HepG2 (cell line): ENCODE measurements around the gene PROC. TPM values are rescaled to one million over a fixed set of nuclear protein-coding genes. Genes with fewer than 3 reads are reported as not detected.

ENCODE experiments used
- ARNTL ChIP-seq: sonication (generic); formaldehyde crosslinking; IDR thresholded peaks from 2 replicates; pipeline ENCODE4 v1.4.0; 2020; ENCODE audit warnings: mild to moderate bottlenecking, missing genetic modification reagents
- CTCF ChIP-seq: sonication (generic); formaldehyde crosslinking; IDR thresholded peaks from 2 replicates; pipeline ENCODE4 v1.5.0; 2020; ENCODE audit warnings: mild to moderate bottlenecking, missing genetic modification reagents, moderate library complexity
- HDAC1 ChIP-seq: sonication (generic); formaldehyde crosslinking; IDR thresholded peaks from 2 replicates; pipeline ENCODE4 v1.5.1; 2020; ENCODE audit warnings: mild to moderate bottlenecking, missing genetic modification reagents
- MIER3 ChIP-seq: IDR thresholded peaks from 2 replicates; pipeline ENCODE4 v1.6.1; 2016; ENCODE audit warnings: missing compliant biosample characterization, borderline replicate concordance
- PRDM10 ChIP-seq: sonication (generic); formaldehyde crosslinking; IDR thresholded peaks from 2 replicates; pipeline ENCODE4 v1.4.0; 2020; ENCODE audit warnings: low read depth, missing genetic modification reagents
- RBM39 ChIP-seq: fragments of 200-400 bp; formaldehyde crosslinking; IDR thresholded peaks from one replicate; pipeline ENCODE4 v1.6.1; 2018; ENCODE audit warnings: antibody characterized with exemption, mild to moderate bottlenecking, low read depth, low read length; ENCODE audit not compliant: poor library complexity, severe bottlenecking
- TCF12 ChIP-seq, 2 experiments: fragments of 450-650 bp in 1 of 2; sonication (generic) in 1 of 2; formaldehyde crosslinking in 1 of 2; IDR thresholded peaks; 2 replicates each; pipeline versions ENCODE4 v1.6.1 to v1.8.0; 2017 to 2022; ENCODE audit warnings: antibody characterized with exemption in 1 of 2, mild to moderate bottlenecking in 1 of 2, missing genetic modification reagents in 1 of 2, moderate library complexity in 1 of 2
- ZHX2 ChIP-seq, 2 experiments: sonication (generic) in 1 of 2; formaldehyde crosslinking in 1 of 2; IDR thresholded peaks; 2 replicates each; pipeline versions ENCODE4 v1.6.1 to v1.9.0; 2014 to 2022; ENCODE audit warnings: antibody characterized with exemption in 1 of 2, borderline replicate concordance in 1 of 2, inconsistent platforms in 1 of 2, low read depth in 1 of 2, missing genetic modification reagents in 1 of 2
- ZNF512B ChIP-seq: sonication (generic); formaldehyde crosslinking; IDR thresholded peaks from 2 replicates; pipeline ENCODE4 v1.5.1; 2020; ENCODE audit warnings: missing genetic modification reagents, mild to moderate bottlenecking, borderline replicate concordance
- ZNF549 ChIP-seq: sonication (generic); formaldehyde crosslinking; IDR thresholded peaks from 2 replicates; pipeline ENCODE4 v1.5.0; 2020; ENCODE audit warnings: missing genetic modification reagents
- ZNF619 ChIP-seq: sonication (generic); formaldehyde crosslinking; IDR thresholded peaks from 2 replicates; pipeline ENCODE4 v1.4.0; 2020; ENCODE audit warnings: mild to moderate bottlenecking, missing genetic modification reagents
- polyA plus RNA-seq, 8 experiments: library from polyadenylated mRNA; depleted of rRNA in 3 of 8; stranded (reverse) in 7 of 8; unstranded in 1 of 8; fragments of >200 nt; fragmentation: Illumina TruSeq in 4 of 8; extraction: Trizol in 4 of 8; gene quantifications; 2 replicates each; pipeline versions ENCODE4 v1.2.1 to v1.2.3, GENCODE V29; 2011 to 2016; ENCODE audit warnings: low read depth in 4 of 8, missing spikeins in 1 of 8, mixed read lengths in 1 of 8; ENCODE audit not compliant: insufficient read depth in 1 of 8
- total RNA-seq, 5 experiments: library from RNA; depleted of rRNA; stranded (reverse); fragments of >200 nt; fragmentation: Illumina TruSeq; extraction: Trizol; gene quantifications; 2 replicates each; pipeline ENCODE4 v1.2.3, GENCODE V29; 2016; ENCODE audit warnings: low read depth in 1 of 5

The PROC gene
- total and polyA plus RNA-seq, 2 of the 13 experiments (the other 11 are each of a cell fraction or from before 2014, with no cell fraction given) = 134 to 185 TPM

- TF ChIP-seq ZNF512B (CRISPR knock-in tag) (peak; percentile 50), TCF12 (IDR thresholded peaks at IDR 0.05) (no peak), TCF12 (CRISPR knock-in tag; IDR thresholded peaks at IDR 0.05) (0 out of 2 replicates have a peak, but pooled peaks have one; percentile 10), ZHX2 (IDR thresholded peaks at IDR 0.05; ENCODE audit: low read depth) (peak; percentile 67; the same call in 1 of the 2 replicates), ZHX2 (CRISPR knock-in tag; IDR thresholded peaks at IDR 0.05; ENCODE audit: borderline replicate concordance) (no peak), PRDM10 (CRISPR knock-in tag) (peak; percentile 33; the same call in 1 of the 2 replicates), ZNF549 (CRISPR knock-in tag) (no peak), HDAC1 (peak; percentile 66), MIER3 (CRISPR knock-in tag) (no peak), RBM39 (no peak), ARNTL (CRISPR knock-in tag) (no peak; the same call in 1 of the 2 replicates), ZNF619 (CRISPR knock-in tag) (no peak), CTCF (CRISPR knock-in tag) (peak; percentile 25; the same call in 1 of the 2 replicates)
These were observed 31.2 kb upstream of the PROC start (continued) for GRCh38 chr2:127386764-127387654.
